ENCODE measurements around the gene CDS2. TPM values are rescaled to one million over a fixed set of nuclear protein-coding genes. Genes with fewer than 3 reads are reported as not detected.

Gene CDS2
- total RNA-seq, 2 experiments from 2014 or later, result 46.5 to 47.4 TPM

DNA sequence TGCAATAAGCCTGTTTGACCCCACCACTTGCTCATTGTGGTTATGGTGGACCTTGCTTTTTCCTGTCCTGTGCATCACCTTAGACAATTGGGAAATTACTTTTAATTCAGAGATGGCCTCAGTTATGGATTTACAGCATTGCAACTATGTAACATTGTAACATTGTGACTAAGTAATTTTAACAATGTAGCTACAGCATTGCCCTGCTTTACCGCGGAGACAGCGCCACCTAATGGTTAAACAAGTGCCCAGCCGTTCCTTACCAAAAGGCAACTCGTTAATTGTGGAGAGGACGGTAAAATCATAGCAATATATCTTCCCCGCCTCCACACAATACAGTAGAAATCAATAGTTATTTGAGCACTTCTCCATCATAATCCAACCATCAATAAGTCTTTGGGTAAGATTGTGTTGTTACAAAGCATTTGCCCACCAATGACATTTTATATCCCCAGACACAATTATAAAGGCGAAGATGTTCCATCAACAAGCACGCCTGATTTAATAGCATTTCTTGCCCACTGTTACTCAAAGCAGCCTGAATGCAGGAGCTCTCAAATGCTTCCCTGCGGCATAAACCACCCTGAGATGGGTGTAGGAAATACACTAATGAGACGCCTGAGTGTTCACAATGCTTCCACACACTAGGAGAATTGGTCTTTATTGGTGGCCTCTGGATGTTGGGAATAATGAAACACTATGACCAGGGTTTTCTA is 96.3 kb downstream of the CDS2 start:
- no peak overlapping the region for H3K27ac Mint-ChIP-seq
- intact Hi-C loops (cut with micrococcal nuclease), result loop anchor here (1.0 to 2.0 kb wide), 2 partner anchors 18 to 97 kb away; no protein-coding TSS in a partner anchor
- H3K36me3 Mint-ChIP-seq, result no peaks in the 10 kb centered on the region
- ChIA-PET POLR2A (interaction anchor here (0.9 kb wide), 1 partner anchor 97 kb away, joined by 3 read pairs; the partner anchor contains the start of gene CDS2), CTCF (interaction anchor here (0.7 to 5.5 kb wide), 26 partner anchors 8 to 684 kb away, joined by 3 to 68 read pairs (median 4); partner anchors contain the start of genes CDS2 and PCNA)
- peak; percentile 76 for DNase-seq
- no peak overlapping the region for H3K4me3 Mint-ChIP-seq
- H3K27me3 Mint-ChIP-seq, result no peaks in the 10 kb centered on the region
- H3K9me3 Mint-ChIP-seq, result no peaks in the 10 kb centered on the region
- no peaks in the 10 kb centered on the region for H3K4me1 Mint-ChIP-seq (ENCODE audit: low read depth)

DNA sequence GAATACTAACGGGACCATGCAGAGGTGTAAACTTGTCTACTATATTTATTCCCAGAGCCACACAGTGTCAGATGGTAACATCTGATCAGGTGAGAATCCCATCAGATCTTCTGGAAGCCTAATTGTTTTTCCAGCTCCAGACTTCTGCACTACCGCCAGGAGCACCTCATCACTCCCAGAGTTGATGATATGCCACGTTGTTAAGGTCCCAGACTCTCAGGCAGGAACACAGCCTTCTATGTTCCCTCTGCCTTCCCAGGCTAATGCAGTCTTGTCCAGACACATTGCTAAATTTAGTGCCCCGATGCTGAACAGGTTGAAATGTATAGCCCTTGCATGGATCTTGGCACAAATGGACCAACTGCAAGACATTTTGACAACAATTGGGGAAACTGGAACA is 103.7 kb downstream of the CDS2 start:
- Mint-ChIP-seq H3K36me3 (no peaks in the 10 kb centered on the region), H3K27me3 (peaks cover 5% of the 10 kb centered on the region), H3K9me3 (no peaks in the 10 kb centered on the region), H3K27ac (no peak overlapping the region), H3K4me3 (no peak overlapping the region), H3K4me1 (ENCODE audit: low read depth) (peaks cover 4% of the 10 kb centered on the region)
- intact Hi-C loops (cut with micrococcal nuclease), result no loop called here
- ChIA-PET CTCF (no interaction called here), POLR2A (no interaction called here)
- no peak for DNase-seq

DNA sequence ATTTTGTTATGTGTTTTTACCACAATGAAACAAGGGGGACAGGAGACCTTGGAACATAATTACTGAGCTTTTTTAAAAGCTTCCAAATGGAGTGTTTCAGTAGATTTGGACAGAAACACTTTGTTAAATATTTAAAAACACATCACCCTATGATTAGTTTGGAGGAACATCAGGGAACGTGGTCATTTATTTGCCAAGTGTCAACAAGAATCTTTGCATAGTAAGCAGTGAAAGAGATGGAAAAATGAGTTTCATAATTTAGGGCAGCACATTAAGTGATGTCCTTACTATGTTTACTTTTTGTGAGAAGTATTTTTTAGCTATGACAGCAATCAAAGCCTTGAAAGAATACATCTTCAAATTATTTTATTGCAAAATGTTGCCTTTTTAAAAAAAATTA is 107.3 kb downstream of the CDS2 start:
- Mint-ChIP-seq H3K27me3 (peaks cover 27% of the 10 kb centered on the region), H3K36me3 (no peaks in the 10 kb centered on the region), H3K4me3 (no peak overlapping the region), H3K9me3 (no peaks in the 10 kb centered on the region), H3K27ac (no peak overlapping the region), H3K4me1 (ENCODE audit: low read depth) (peaks cover 4% of the 10 kb centered on the region)
- ChIA-PET POLR2A (no interaction called here), CTCF (interaction anchor here (0.7 to 1.7 kb wide), 3 partner anchors 11 to 103 kb away, joined by 4 to 9 read pairs (median 4); no protein-coding TSS in a partner anchor)
- no peak for DNase-seq
- intact Hi-C loops (cut with micrococcal nuclease), result no loop called here

DNA sequence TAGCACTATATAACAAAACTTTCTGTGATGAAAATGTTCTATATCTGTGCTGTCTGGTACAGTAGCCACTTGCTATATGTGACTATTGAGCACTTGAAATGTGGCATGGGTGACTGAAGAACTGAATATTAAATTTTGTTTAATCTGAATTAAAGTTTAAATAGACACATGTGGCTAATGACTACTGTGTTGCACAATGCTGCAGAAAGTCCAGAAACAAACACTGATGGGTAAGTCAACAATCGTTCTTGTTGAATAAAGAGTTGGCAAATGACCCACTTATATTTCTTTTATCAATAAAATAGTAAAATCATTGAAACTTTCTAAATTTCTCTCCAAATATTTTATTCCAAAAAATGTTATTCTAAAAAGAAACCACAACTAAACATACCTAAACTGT is 108.2 kb downstream of the CDS2 start:
- ChIA-PET POLR2A (no interaction called here), CTCF (interaction anchor here (1.7 kb wide), 1 partner anchor 12 kb away, joined by 9 read pairs; no protein-coding TSS in a partner anchor)
- Mint-ChIP-seq H3K4me1 (ENCODE audit: low read depth) (no peaks in the 10 kb centered on the region), H3K27me3 (peaks cover 32% of the 10 kb centered on the region), H3K4me3 (no peak overlapping the region), H3K9me3 (no peaks in the 10 kb centered on the region), H3K36me3 (no peaks in the 10 kb centered on the region), H3K27ac (no peak overlapping the region)
- intact Hi-C loops (cut with micrococcal nuclease), result no loop called here
- no peak for DNase-seq

Other genes with a start within 250 kb of the CDS2 start
- 10 to 100 TPM; 14.0 to 14.9 TPM for gene SLC23A2, start 125.5 kb upstream of the CDS2 start, total RNA-seq
- 10 to 100 TPM; 75.5 to 77.1 TPM for gene TMEM230, start 13.9 kb upstream of the CDS2 start, total RNA-seq
- gene PCNA, start 7.0 kb upstream of the CDS2 start, total RNA-seq, result 100 to 1,000 TPM; 554 to 560 TPM
- not detected for gene PROKR2, start 189.9 kb downstream of the CDS2 start, total RNA-seq

Data from activated CD4-positive, alpha-beta memory T cell treated with anti-CD3 and anti-CD28 coated beads for 36 hours (primary cell).